Chondrocyte (in vitro differentiated cells): ENCODE results near the gene LHFPL2. TPM values are rescaled to one million over a fixed set of nuclear protein-coding genes. Genes with fewer than 3 reads are reported as not detected.

Source experiments
- DNase-seq: peaks from one replicate; pipeline ENCODE4 v3.0.0; 2021; ENCODE audit warnings: mixed read lengths, low spot score
- H3K27ac Mint-ChIP-seq: one replicate; pipeline ENCODE4 v1.8.0; 2021; ENCODE audit warnings: mild to moderate bottlenecking, moderate library complexity, mixed read lengths; ENCODE audit not compliant: unreplicated experiment
- H3K27me3 Mint-ChIP-seq: 2 replicates; pipeline ENCODE4 v1.8.0; 2021; ENCODE audit warnings: low read depth, mixed read lengths
- H3K36me3 Mint-ChIP-seq: 2 replicates; pipeline ENCODE4 v1.8.0; 2021; ENCODE audit warnings: low read depth, mixed read lengths
- H3K4me1 Mint-ChIP-seq: 2 replicates; pipeline ENCODE4 v1.8.0; 2021; ENCODE audit warnings: low read depth, mild to moderate bottlenecking, mixed read lengths
- H3K4me3 Mint-ChIP-seq: one replicate; pipeline ENCODE4 v1.8.0; 2021; ENCODE audit warnings: mild to moderate bottlenecking, moderate library complexity, mixed read lengths; ENCODE audit not compliant: unreplicated experiment
- H3K9me3 Mint-ChIP-seq: 2 replicates; pipeline ENCODE4 v1.8.0; 2021; ENCODE audit warnings: low read depth, mixed read lengths
- CTCF ChIP-seq: fragments of 200-600 bp; sonication (generic); IDR thresholded peaks from 2 replicates; pipeline ENCODE4 v1.5.0; 2021; ENCODE audit warnings: antibody characterized with exemption, mild to moderate bottlenecking, moderate library complexity
- total RNA-seq: library from RNA; stranded (reverse); gene quantifications from 3 replicates; pipeline ENCODE4 v1.2.1, GENCODE V29; 2021

LHFPL2 gene
- total RNA-seq, 1 donor from 2014 or later, result 49.4 TPM

GRCh38 chr5:78657201-78657600 lies 8.6 kb upstream of the LHFPL2 start:
- Mint-ChIP-seq H3K9me3 (peaks cover 6% of the 10 kb centered on the region), H3K4me1 (peaks cover 35% of the 10 kb centered on the region), H3K27ac (no peak overlapping the region), H3K27me3 (no peaks in the 10 kb centered on the region), H3K36me3 (no peaks in the 10 kb centered on the region), H3K4me3 (no peak overlapping the region)
- no peak for DNase-seq
- TF ChIP-seq CTCF, result no peak

GRCh38 chr5:78655746-78656290 lies 7.2 kb upstream of the LHFPL2 start:
- Mint-ChIP-seq H3K27me3 (no peaks in the 10 kb centered on the region), H3K36me3 (no peaks in the 10 kb centered on the region), H3K4me1 (peaks cover 35% of the 10 kb centered on the region), H3K27ac (no peak overlapping the region), H3K4me3 (no peak overlapping the region), H3K9me3 (peaks cover 6% of the 10 kb centered on the region)
- no peak for DNase-seq
- TF ChIP-seq CTCF, result no peak

GRCh38 chr5:78654386-78654785 lies 5.8 kb upstream of the LHFPL2 start:
- no peaks in the 10 kb centered on the region for H3K36me3 Mint-ChIP-seq
- TF ChIP-seq CTCF, result no peak
- DNase-seq, result no peak
- H3K27ac Mint-ChIP-seq, result no peak overlapping the region
- H3K27me3 Mint-ChIP-seq, result no peaks in the 10 kb centered on the region
- no peak overlapping the region for H3K4me3 Mint-ChIP-seq
- peaks cover 6% of the 10 kb centered on the region for H3K9me3 Mint-ChIP-seq
- peaks cover 42% of the 10 kb centered on the region for H3K4me1 Mint-ChIP-seq

GRCh38 chr5:78653681-78654366 lies 5.3 kb upstream of the LHFPL2 start:
- DNase-seq, result no peak
- Mint-ChIP-seq H3K27ac (peak overlapping the region; percentile 68), H3K36me3 (no peaks in the 10 kb centered on the region)

GRCh38 chr5:78653031-78653430 lies 4.5 kb upstream of the LHFPL2 start:
- TF ChIP-seq CTCF, result no peak
- Mint-ChIP-seq H3K4me3 (no peak overlapping the region), H3K9me3 (peaks cover 6% of the 10 kb centered on the region), H3K27ac (no peak overlapping the region), H3K36me3 (no peaks in the 10 kb centered on the region), H3K4me1 (peaks cover 45% of the 10 kb centered on the region), H3K27me3 (no peaks in the 10 kb centered on the region)
- DNase-seq, result no peak

More at GRCh38 chr5:78653681-78654366, 5.3 kb upstream of the LHFPL2 start:
- Mint-ChIP-seq H3K4me1 (peaks cover 45% of the 10 kb centered on the region), H3K4me3 (no peak overlapping the region), H3K27me3 (no peaks in the 10 kb centered on the region), H3K9me3 (peaks cover 6% of the 10 kb centered on the region)
- no peak for TF ChIP-seq CTCF
